GM13976 (cell line): ENCODE results near the gene CHRM5.

Source experiments
- DNase-seq: peaks from one replicate; pipeline ENCODE4 v3.0.0; 2012; ENCODE audit warnings: low spot score
- CTCF ChIP-seq: IDR thresholded peaks from 2 replicates; pipeline ENCODE4 v1.5.1; 2012; ENCODE audit warnings: borderline replicate concordance, mild to moderate bottlenecking; ENCODE audit not compliant: insufficient read depth; ENCODE audit errors: extremely low read depth, missing control alignments, control extremely low read depth
- in situ Hi-C: fragments of 300-500 bp; cut with MboI; formaldehyde crosslinking; loops from one replicate; pipeline ENCODE4 v1.12.0; 2022; ENCODE audit warnings: low sequenced_read_pairs, mixed read lengths, inconsistent platforms; ENCODE audit not compliant: unreplicated experiment

Gene CHRM5

GRCh38 chr15:34099914-34100313, 131.6 kb downstream of the CHRM5 start:
- no peak for TF ChIP-seq CTCF
- no peak for DNase-seq
- in situ Hi-C loops = loop anchor here (10.0 to 25.0 kb wide), 2 partner anchors 115 to 487 kb away; partner anchors contain the start of genes GOLGA8B and KATNBL1

GRCh38 chr15:34101366-34102174, 133.3 kb downstream of the CHRM5 start, which contains the start of the genes EMC7 and PGBD4:
Gene EMC7 (minus strand): TSS chr15:34101862. CDS start chr15:34101839, 23 bp downstream.
Gene PGBD4 (plus strand): TSS chr15:34102083. CDS start chr15:34102532, 449 bp downstream.
- DNase-seq = peak; percentile 92
- in situ Hi-C loops = loop anchor here (10.0 kb wide), 1 partner anchor 113 kb away; the partner anchor contains the start of gene KATNBL1

GRCh38 chr15:34102175-34102925, 134.1 kb downstream of the CHRM5 start:
- in situ Hi-C loops = loop anchor here (10.0 kb wide), 1 partner anchor 112 kb away; the partner anchor contains the start of gene KATNBL1
- DNase-seq = no peak
- no peak for TF ChIP-seq CTCF

More at GRCh38 chr15:34101366-34102174, 133.3 kb downstream of the CHRM5 start, which contains the start of the genes EMC7 and PGBD4:
- TF ChIP-seq CTCF = no peak

- no peak for DNase-seq
- TF ChIP-seq CTCF = no peak
- in situ Hi-C loops = loop anchor here (10.0 kb wide), 1 partner anchor 108 kb away; the partner anchor contains the start of gene KATNBL1
Observed at GRCh38 chr15:34106423-34106822, 138.1 kb downstream of the CHRM5 start.

GRCh38 chr15:34107315-34107714, 139.0 kb downstream of the CHRM5 start:
- in situ Hi-C loops = loop anchor here (10.0 kb wide), 1 partner anchor 107 kb away; the partner anchor contains the start of gene KATNBL1
- no peak for DNase-seq
- no peak for TF ChIP-seq CTCF
